PC-3 (cell line): ENCODE data around the gene POLR1E. TPM values are rescaled to one million over a fixed set of nuclear protein-coding genes. Genes with fewer than 3 reads are reported as not detected.

Experiments
- ATAC-seq: fragments of 200-7000 bp; cut with Tn5 transposase; 2 replicates; pipeline ENCODE4 v1.9.1; 2020; ENCODE audit warnings: mild to moderate bottlenecking, moderate library complexity
- BruUV-seq: library from RNA; stranded (reverse); fragments of 400-500 nt; replicated peaks from 2 replicates; lab custom pipeline; 2021; lab: Mats Ljungman, UMichigan
- CTCF ChIA-PET: fragments of 300-600 bp; sonication (Branson Sonifier 250); formaldehyde crosslinking; loops from one replicate; lab custom pipeline; 2022; ENCODE audit warnings: antibody characterized with exemption; lab: Charles Lee
- POLR2A ChIA-PET: fragments of 300-600 bp; sonication (Branson Sonifier 250); formaldehyde crosslinking; loops from one replicate; lab custom pipeline; 2022; ENCODE audit warnings: antibody characterized with exemption; ENCODE audit not compliant: unreplicated experiment; lab: Charles Lee
- DNase-seq: peaks from one replicate; pipeline ENCODE4 v3.0.0-alpha.2; 2015
- H2AFZ ChIP-seq: fragments of 300-600 bp; sonication (generic); 2 replicates; pipeline ENCODE4 v1.6.0; 2016; ENCODE audit warnings: antibody characterized with exemption, low read length
- H3F3A ChIP-seq: fragments of 300-600 bp; sonication (generic); one replicate; pipeline ENCODE4 v1.6.0; 2017; ENCODE audit warnings: antibody characterized with exemption, low read length, control low read depth, mild to moderate bottlenecking; ENCODE audit not compliant: unreplicated experiment
- H3K27ac ChIP-seq: fragments of 300-600 bp; sonication (generic); 2 replicates; pipeline ENCODE4 v1.5.1; 2016; ENCODE audit warnings: mild to moderate bottlenecking, low read length
- H3K27me3 ChIP-seq: fragments of 300-600 bp; sonication (generic); 2 replicates; pipeline ENCODE4 v1.6.1; 2016; ENCODE audit warnings: low read length, mixed read lengths
- H3K36me3 ChIP-seq: fragments of 300-600 bp; sonication (generic); 2 replicates; pipeline ENCODE4 v1.6.1; 2016; ENCODE audit warnings: low read depth, mixed run types, low read length, mixed read lengths
- H3K4me1 ChIP-seq: fragments of 300-600 bp; sonication (generic); 2 replicates; pipeline ENCODE4 v1.5.1; 2016; ENCODE audit warnings: low read length; ENCODE audit not compliant: insufficient read depth
- H3K4me2 ChIP-seq: fragments of 300-600 bp; sonication (generic); 2 replicates; pipeline ENCODE4 v1.6.0; 2016; ENCODE audit warnings: low read length
- H3K4me3 ChIP-seq: fragments of 300-600 bp; sonication (generic); 2 replicates; pipeline ENCODE4 v1.5.1; 2016; ENCODE audit warnings: mild to moderate bottlenecking, low read length, mixed read lengths
- H3K79me2 ChIP-seq: fragments of 300-600 bp; sonication (generic); 2 replicates; pipeline ENCODE4 v1.6.1; 2017; ENCODE audit warnings: low read length, mixed read lengths
- H3K9ac ChIP-seq: fragments of 300-600 bp; sonication (generic); 2 replicates; pipeline ENCODE4 v1.6.0; 2016; ENCODE audit warnings: mild to moderate bottlenecking, low read length
- H3K9me2 ChIP-seq: fragments of 300-600 bp; sonication (generic); replicated peaks from 2 replicates; pipeline ENCODE4 v1.6.1; 2016; ENCODE audit warnings: mixed run types, low read length, mixed read lengths
- H3K9me3 ChIP-seq: fragments of 300-600 bp; sonication (generic); 2 replicates; pipeline ENCODE4 v1.6.1; 2016; ENCODE audit warnings: low read length, mixed read lengths
- H4K20me1 ChIP-seq: fragments of 300-600 bp; sonication (generic); 2 replicates; pipeline ENCODE4 v1.6.1; 2016; ENCODE audit warnings: low read length, mixed read lengths
- EZH2 ChIP-seq: fragments of 300-600 bp; sonication (generic); IDR thresholded peaks from one replicate; pipeline ENCODE4 v1.6.1; 2017; ENCODE audit warnings: antibody characterized with exemption, mild to moderate bottlenecking, low read length; ENCODE audit not compliant: unreplicated experiment
- EZH2phosphoT487 ChIP-seq: fragments of 300-600 bp; sonication (generic); IDR thresholded peaks from 2 replicates; pipeline ENCODE4 v1.6.1; 2018; ENCODE audit warnings: mild to moderate bottlenecking, antibody characterized with exemption, low read length, borderline replicate concordance
- intact Hi-C: fragments of 100-400 bp; cut with micrococcal nuclease; formaldehyde crosslinking; loops from 2 replicates; pipeline ENCODE4 v1.9.0; 2023
- total RNA-seq: library from RNA; depleted of rRNA; stranded (reverse); fragments of >200 nt; gene quantifications from 2 replicates; pipeline ENCODE4 v1.2.3, GENCODE V29; 2014
- TF ChIP-seq, protein P1 (sequence below): fragments of 300-600 bp; sonication (generic); conservative IDR thresholded peaks from 2 replicates; pipeline ENCODE4 v1.5.1; 2017; ENCODE audit warnings: antibody characterized with exemption, low read depth, mild to moderate bottlenecking, low read length

POLR1E gene
- total RNA-seq, 1 experiment from 2014 or later = 37.2 TPM

DNA sequence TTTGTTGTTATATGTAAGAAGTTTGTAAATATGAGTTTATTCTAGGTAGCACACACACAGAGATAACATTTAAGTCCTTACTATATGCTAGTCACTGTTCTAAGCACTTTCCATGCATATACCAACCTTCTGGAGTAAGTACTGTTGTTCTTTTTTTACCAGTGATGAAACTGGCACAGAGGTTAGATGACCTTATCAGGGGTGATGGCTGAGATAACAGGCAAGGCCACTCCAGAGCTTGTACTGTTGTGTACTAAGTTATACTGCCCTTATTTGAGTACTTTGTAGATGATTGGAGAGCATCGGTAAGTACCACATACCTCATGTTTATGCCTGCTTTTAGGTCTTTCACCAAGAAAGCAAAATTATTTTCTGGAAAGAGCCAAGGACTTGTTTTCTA lies 6.2 kb downstream of the POLR1E start:
- Histone ChIP-seq H3K27me3 (no peaks in the 10 kb centered on the region), H3K4me3 (no peak overlapping the region), H3K4me2 (no peak overlapping the region), H4K20me1 (peaks cover 1% of the 10 kb centered on the region; the same call in 1 of the 2 replicates), H3K36me3 (peaks cover 59% of the 10 kb centered on the region), H3K9ac (no peak overlapping the region), H3K9me2 (no peaks in the 10 kb centered on the region), H3K79me2 (peaks cover 35% of the 10 kb centered on the region), H3K9me3 (no peaks in the 10 kb centered on the region), H3F3A (no peaks in the 10 kb centered on the region), H2AFZ (no peak overlapping the region), H3K27ac (no peak overlapping the region), H3K4me1 (peaks cover 12% of the 10 kb centered on the region)
- DNase-seq = no peak
- CTCF ChIA-PET = no interaction called here
- TF ChIP-seq EZH2 (no peak), EZH2phosphoT487 (no peak)
- TF ChIP-seq, protein P1, sequence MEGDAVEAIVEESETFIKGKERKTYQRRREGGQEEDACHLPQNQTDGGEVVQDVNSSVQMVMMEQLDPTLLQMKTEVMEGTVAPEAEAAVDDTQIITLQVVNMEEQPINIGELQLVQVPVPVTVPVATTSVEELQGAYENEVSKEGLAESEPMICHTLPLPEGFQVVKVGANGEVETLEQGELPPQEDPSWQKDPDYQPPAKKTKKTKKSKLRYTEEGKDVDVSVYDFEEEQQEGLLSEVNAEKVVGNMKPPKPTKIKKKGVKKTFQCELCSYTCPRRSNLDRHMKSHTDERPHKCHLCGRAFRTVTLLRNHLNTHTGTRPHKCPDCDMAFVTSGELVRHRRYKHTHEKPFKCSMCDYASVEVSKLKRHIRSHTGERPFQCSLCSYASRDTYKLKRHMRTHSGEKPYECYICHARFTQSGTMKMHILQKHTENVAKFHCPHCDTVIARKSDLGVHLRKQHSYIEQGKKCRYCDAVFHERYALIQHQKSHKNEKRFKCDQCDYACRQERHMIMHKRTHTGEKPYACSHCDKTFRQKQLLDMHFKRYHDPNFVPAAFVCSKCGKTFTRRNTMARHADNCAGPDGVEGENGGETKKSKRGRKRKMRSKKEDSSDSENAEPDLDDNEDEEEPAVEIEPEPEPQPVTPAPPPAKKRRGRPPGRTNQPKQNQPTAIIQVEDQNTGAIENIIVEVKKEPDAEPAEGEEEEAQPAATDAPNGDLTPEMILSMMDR = no peak
- ATAC-seq = no peak
- intact Hi-C loops = no loop called here
- POLR2A ChIA-PET = no interaction called here
- BruUV-seq = no TSS peak

GRCh38 chr9:37495571-37495970 lies 9.8 kb downstream of the POLR1E start:
- H3K4me2 ChIP-seq = no peak overlapping the region
- H3K4me3 ChIP-seq = no peak overlapping the region
- no peaks in the 10 kb centered on the region for H3K27me3 ChIP-seq
- no peak overlapping the region for H3K9ac ChIP-seq
- TF ChIP-seq EZH2phosphoT487 = no peak
- no peak for TF ChIP-seq EZH2
- TF ChIP-seq, protein P1 = no peak
- H3K4me1 ChIP-seq = 0 out of 2 replicates have a peak, but pooled peaks cover 5% of the 10 kb centered on the region
- DNase-seq (no peak), ATAC-seq (no peak)
- CTCF ChIA-PET = no interaction called here
- no peaks in the 10 kb centered on the region for H4K20me1 ChIP-seq
- H3F3A ChIP-seq = no peaks in the 10 kb centered on the region
- H3K36me3 ChIP-seq = peaks cover 64% of the 10 kb centered on the region
- BruUV-seq = no TSS peak
- no peak overlapping the region for H2AFZ ChIP-seq
- H3K9me3 ChIP-seq = no peaks in the 10 kb centered on the region
- H3K79me2 ChIP-seq = 0 out of 2 replicates have a peak, but pooled peaks cover 6% of the 10 kb centered on the region
- H3K9me2 ChIP-seq = no peaks in the 10 kb centered on the region
- no peak overlapping the region for H3K27ac ChIP-seq
- POLR2A ChIA-PET = no interaction called here
- intact Hi-C loops = no loop called here

DNA sequence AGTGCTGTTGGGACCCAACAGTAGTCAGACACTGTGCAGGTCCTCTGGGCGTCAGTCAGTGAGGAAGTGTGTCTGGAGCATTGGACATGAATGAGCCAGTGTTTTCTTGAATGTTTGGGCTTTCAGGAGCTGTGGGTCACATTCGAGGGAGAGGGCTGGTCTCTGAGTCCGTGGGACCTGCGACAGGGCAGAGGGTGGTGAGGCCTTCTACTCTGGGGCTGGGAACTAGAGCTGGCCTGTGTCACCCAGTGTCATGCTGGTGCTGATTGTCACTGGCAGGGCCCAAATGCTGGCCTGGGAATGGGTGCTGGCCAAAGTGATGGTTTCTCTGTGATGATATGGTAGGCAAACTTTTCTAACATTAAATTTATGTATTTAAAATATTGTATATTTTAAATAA lies 10.3 kb downstream of the POLR1E start:
- ATAC-seq (no peak), DNase-seq (no peak)
- ChIA-PET CTCF (no interaction called here), POLR2A (no interaction called here)
- Histone ChIP-seq H3K4me2 (no peak overlapping the region), H4K20me1 (no peaks in the 10 kb centered on the region), H2AFZ (no peak overlapping the region), H3K9me2 (no peaks in the 10 kb centered on the region), H3K4me1 (0 out of 2 replicates have a peak, but pooled peaks cover 5% of the 10 kb centered on the region), H3K27me3 (no peaks in the 10 kb centered on the region), H3K27ac (no peak overlapping the region), H3F3A (no peaks in the 10 kb centered on the region), H3K9me3 (no peaks in the 10 kb centered on the region), H3K4me3 (no peak overlapping the region), H3K36me3 (peaks cover 64% of the 10 kb centered on the region), H3K9ac (no peak overlapping the region), H3K79me2 (0 out of 2 replicates have a peak, but pooled peaks cover 1% of the 10 kb centered on the region)
- no TSS peak for BruUV-seq
- intact Hi-C loops = no loop called here
- TF ChIP-seq, protein P1 = no peak
- no peak for TF ChIP-seq EZH2
- no peak for TF ChIP-seq EZH2phosphoT487
